Measurements from ENCODE around the gene TREML1. TPM values are rescaled to one million over a fixed set of nuclear protein-coding genes. Genes with fewer than 3 reads are reported as not detected.

The TREML1 gene, protein sequence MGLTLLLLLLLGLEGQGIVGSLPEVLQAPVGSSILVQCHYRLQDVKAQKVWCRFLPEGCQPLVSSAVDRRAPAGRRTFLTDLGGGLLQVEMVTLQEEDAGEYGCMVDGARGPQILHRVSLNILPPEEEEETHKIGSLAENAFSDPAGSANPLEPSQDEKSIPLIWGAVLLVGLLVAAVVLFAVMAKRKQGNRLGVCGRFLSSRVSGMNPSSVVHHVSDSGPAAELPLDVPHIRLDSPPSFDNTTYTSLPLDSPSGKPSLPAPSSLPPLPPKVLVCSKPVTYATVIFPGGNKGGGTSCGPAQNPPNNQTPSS
- not detected in 2 replicates for total RNA-seq (2014; rRNA removed; shearing (Covaris generic))

DNA sequence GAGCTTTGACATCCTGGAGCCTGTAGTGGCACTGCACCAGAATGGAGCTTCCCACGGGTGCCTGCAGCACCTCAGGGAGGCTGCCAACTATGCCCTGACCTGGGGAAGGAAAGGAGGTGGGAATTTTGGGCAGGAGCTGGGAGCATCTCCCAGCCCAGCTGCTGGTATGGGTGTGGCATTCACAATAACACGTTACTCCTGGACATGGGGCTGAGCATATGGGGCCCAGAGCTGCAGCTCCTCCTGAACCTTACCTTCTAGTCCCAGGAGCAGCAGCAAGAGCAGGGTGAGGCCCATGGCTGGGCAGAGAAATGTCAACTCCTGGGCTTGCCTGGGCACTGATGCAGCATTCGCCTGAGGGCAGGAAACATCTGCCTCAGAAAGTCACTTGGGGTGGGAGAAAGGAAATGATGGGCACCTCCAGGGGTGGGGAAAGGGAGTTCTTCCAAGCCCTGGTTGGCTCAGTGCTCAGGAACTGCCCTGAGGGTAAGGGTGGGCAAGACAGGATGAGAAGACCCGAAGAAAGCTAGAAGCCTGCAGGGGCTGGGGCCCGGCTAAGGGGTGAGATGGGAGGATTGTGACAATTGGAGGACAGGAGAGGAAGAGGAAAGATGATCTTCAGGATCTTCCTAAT lies at the start of gene TREML1:
Gene TREML1 (minus strand): TSS at position 356 of the 634 bp plus-strand sequence. CDS start 59 bp downstream, at position 297.

DNA sequence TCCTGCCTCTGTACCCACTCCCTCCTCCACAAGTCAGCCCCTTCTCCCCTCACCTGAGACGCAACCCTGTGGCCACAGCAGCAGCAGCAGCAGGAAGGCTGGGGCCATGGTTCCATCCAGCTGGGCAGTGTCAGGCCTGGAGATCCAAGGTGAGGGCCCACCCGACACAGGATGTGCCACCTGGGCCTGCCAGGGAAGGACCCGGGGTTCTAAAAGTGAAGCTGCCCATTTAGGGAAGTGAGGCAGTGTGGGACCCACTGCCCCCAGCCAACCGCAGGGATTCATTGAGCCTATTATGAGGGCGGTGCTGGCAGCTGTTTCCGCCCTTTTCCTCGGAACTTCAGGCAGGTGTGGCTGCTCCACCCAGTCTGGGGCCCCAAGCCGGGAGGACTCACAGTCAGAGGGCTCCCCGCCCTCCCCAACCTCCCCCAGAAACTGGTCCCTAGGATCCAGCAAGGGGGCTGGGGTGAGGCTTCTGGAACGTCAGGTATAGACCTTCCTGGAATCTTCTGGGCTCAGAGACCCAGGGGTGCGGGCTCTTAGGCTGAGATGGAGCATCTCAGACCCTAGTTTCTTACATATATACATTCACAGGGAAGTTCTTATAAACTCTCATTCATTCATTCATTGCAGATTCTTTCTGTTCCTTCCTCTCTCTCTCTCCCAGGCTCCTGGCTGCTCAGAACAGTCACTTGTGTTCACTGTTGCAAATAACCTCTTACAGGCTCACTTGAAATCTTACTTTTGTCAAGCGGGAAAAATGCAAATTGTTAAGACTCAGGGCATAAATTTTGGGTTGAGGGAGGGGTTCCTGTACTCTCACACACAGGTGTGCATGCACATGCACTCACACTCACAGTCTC lies 47.0 kb upstream of the TREML1 start, which contains the start of gene TREML2:
Gene TREML2 (minus strand): TSS at position 249 of the 863 bp plus-strand sequence. CDS start 141 bp downstream, at position 108.

DNA sequence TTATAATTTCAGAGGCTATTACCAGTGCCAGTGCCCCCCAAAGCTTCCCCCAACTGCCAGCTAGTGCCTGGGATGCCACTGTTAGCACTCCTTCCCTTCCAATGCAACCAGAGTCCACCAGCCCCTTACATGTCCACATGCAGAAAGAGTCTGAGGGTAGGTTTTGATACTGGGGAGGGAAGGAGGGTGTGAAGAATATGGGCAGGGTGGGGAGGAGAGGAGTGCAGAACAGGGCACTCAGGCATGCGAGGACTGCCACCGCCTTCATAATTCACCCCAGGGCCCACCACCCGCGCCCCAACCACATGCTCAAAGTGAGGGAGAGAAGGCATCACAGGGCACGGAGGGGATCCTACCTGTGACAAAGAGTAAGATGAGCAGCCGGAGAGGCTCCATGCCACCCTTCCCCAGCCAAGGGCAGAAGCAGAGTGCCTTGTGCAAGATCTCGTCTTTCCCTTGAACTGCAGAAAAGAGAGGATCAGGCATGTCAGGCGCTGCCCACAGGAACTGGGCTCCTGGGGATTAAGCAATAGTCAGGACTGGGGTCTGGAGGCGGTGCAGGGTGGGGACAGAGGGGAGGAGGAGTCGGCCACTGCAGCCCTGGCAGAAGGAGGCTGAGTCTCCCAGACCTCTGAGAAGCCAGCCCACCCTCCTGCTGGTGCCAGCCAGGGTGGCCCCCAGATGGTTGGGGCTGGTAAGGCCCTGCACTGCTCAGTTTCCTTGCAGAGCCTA lies 8.7 kb upstream of the TREML1 start, which contains the start of gene TREM2:
Gene TREM2 (minus strand): TSS at position 430 of the 732 bp plus-strand sequence. CDS start 34 bp downstream, at position 396.

Other genes with a start within 250 kb of the TREML1 start
- gene UNC5CL, start 115.1 kb downstream of the TREML1 start, total RNA-seq (2014; rRNA removed; shearing (Covaris generic)), result 0.53 and 1.0 TPM in 2 replicates
- gene TSPO2, start 111.9 kb downstream of the TREML1 start, total RNA-seq (2014; rRNA removed; shearing (Covaris generic)), result not detected in 2 replicates
- not detected in 2 replicates for gene APOBEC2, start 101.1 kb downstream of the TREML1 start, total RNA-seq (2014; rRNA removed; shearing (Covaris generic))
- 20.8 and 25.7 TPM in 2 replicates for gene OARD1, start 82.0 kb downstream of the TREML1 start, total RNA-seq (2014; rRNA removed; shearing (Covaris generic))
- gene NFYA, start 81.4 kb downstream of the TREML1 start, total RNA-seq (2014; rRNA removed; shearing (Covaris generic)), result 13.1 and 16.6 TPM in 2 replicates
- gene TREM2, start 8.8 kb upstream of the TREML1 start, total RNA-seq (2014; rRNA removed; shearing (Covaris generic)), result not detected in 2 replicates
- gene TREML2, start 46.8 kb upstream of the TREML1 start, total RNA-seq (2014; rRNA removed; shearing (Covaris generic)), result 0.16 and 0.19 TPM in 2 replicates
- gene TREML4, start 74.0 kb upstream of the TREML1 start, total RNA-seq (2014; rRNA removed; shearing (Covaris generic)), result not detected in 2 replicates
- 0.15 and 0.88 TPM in 2 replicates for gene TREM1, start 132.3 kb upstream of the TREML1 start, total RNA-seq (2014; rRNA removed; shearing (Covaris generic))
- gene NCR2, start 181.3 kb upstream of the TREML1 start, total RNA-seq (2014; rRNA removed; shearing (Covaris generic)), result not detected in 2 replicates

Measured in A375 (cell line).